Esophagus muscularis mucosa (tissue), 4 donors: ENCODE results near the gene GALNS. TPM values are rescaled to one million over a fixed set of nuclear protein-coding genes. Genes with fewer than 3 reads are reported as not detected.
A peak's percentile ranks its signal among the peaks of the same experiment; 100 is the strongest.

Source experiments
- DNase-seq: peaks from one replicate; pipeline ENCODE4 v3.0.0-alpha.2; 2017; ENCODE audit errors: extremely low spot score
- H3K27ac ChIP-seq, 4 donors: fragments of 200-600 bp; sonication (generic); replicated peaks in 1 of 4; 1 replicate in 3 of 4; 2 replicates in 1 of 4; pipeline ENCODE4 v1.5.1; 2016 to 2019; ENCODE audit warnings: mild to moderate bottlenecking in 1 of 4
- H3K27me3 ChIP-seq, 4 donors: fragments of 200-600 bp; sonication (generic); one replicate each; pipeline versions ENCODE4 v1.5.1 to v1.6.0; 2016 to 2019
- H3K36me3 ChIP-seq, 4 donors: fragments of 200-600 bp; sonication (generic); one replicate each; pipeline ENCODE4 v1.5.1; 2016 to 2019
- H3K4me1 ChIP-seq, 4 donors: fragments of 200-600 bp; sonication (generic); one replicate each; pipeline ENCODE4 v1.5.1; 2016 to 2019
- H3K4me3 ChIP-seq, 4 donors: fragments of 200-600 bp; sonication (generic); 1 replicate in 2 of 4; 2 replicates in 2 of 4; pipeline ENCODE4 v1.5.1; 2016 to 2019; ENCODE audit warnings: mild to moderate bottlenecking in 4 of 4, moderate library complexity in 1 of 4
- H3K9me3 ChIP-seq, 4 donors: fragments of 200-600 bp; sonication (generic); 1 replicate in 3 of 4; 2 replicates in 1 of 4; pipeline ENCODE4 v1.5.1; 2016 to 2019
- CTCF ChIP-seq, 3 experiments: fragments of 200-600 bp in 2 of 3; fragments of 450-650 bp in 1 of 3; sonication (generic) in 2 of 3; IDR thresholded peaks; one replicate each; pipeline ENCODE4 v1.5.1; 2017 to 2019; ENCODE audit warnings: antibody characterized with exemption in 3 of 3, mild to moderate bottlenecking in 2 of 3, moderate library complexity in 1 of 3
- EP300 ChIP-seq: sonication (generic); formaldehyde crosslinking; IDR thresholded peaks from one replicate; pipeline ENCODE4 v1.6.1; 2017; ENCODE audit warnings: antibody characterized with exemption
- POLR2A ChIP-seq: fragments of 450-650 bp; IDR thresholded peaks from one replicate; pipeline ENCODE4 v1.6.1; 2017; ENCODE audit warnings: antibody characterized with exemption, moderate library complexity, mild to moderate bottlenecking, low read depth
- POLR2AphosphoS5 ChIP-seq, 2 donors: sonication (generic); formaldehyde crosslinking; IDR thresholded peaks; one replicate each; pipeline ENCODE4 v1.6.1; 2017; ENCODE audit warnings: antibody characterized with exemption in 2 of 2
- WGBS: methylation state at CpG from one replicate; pipeline ENCODE4 v1.1.5; 2018; 5-methylcytosine and 5-hydroxymethylcytosine counted together
- intact Hi-C: fragments of 100-400 bp; cut with DNase I; formaldehyde crosslinking; loops from one replicate; pipeline ENCODE4 v1.15.1; 2023
- total RNA-seq, 4 donors: library from RNA; depleted of rRNA; stranded (reverse); fragments of >200 nt; gene quantifications; one replicate each; pipeline versions ENCODE4 v1.1.0 to v1.2.1, GENCODE V29; 2016

GALNS gene
- total RNA-seq, 4 donors from 2014 or later = 9.5 to 19.1 (median 11.0) TPM

GRCh38 chr16:88859381-88860091, 2.8 kb upstream of the GALNS start:
- intact Hi-C loops = loop anchor here (5.0 kb wide), 1 partner anchor 112 kb away; no protein-coding TSS in a partner anchor
- H3K27me3 ChIP-seq = no peaks in the 10 kb centered on the region
- TF ChIP-seq POLR2AphosphoS5 (IDR thresholded peaks at IDR 0.05) (no peak), EP300 (no peak), POLR2A (no peak), CTCF (IDR thresholded peaks at IDR 0.05) (no peak)
- no peak for DNase-seq
- no peak overlapping the region for H3K27ac ChIP-seq
- H3K4me1 ChIP-seq = peaks cover 23 to 37% (median 32%) of the 10 kb centered on the region in 4 donors
- 86% methylated on average over 19 of the region's 20 CpGs for WGBS
- H3K36me3 ChIP-seq = peaks cover 22 to 53% (median 46%) of the 10 kb centered on the region in 4 donors
- no peak overlapping the region for H3K4me3 ChIP-seq
- no peaks in the 10 kb centered on the region for H3K9me3 ChIP-seq

GRCh38 chr16:88857728-88858339, 1.1 kb upstream of the GALNS start:
- intact Hi-C loops = loop anchor here (2.0 to 5.0 kb wide), 2 partner anchors 45 to 111 kb away; no protein-coding TSS in a partner anchor
- Histone ChIP-seq H3K9me3 (no peaks in the 10 kb centered on the region), H3K36me3 (peaks cover 22 to 55% (median 44%) of the 10 kb centered on the region in 4 donors), H3K4me1 (peaks cover 23 to 49% (median 43%) of the 10 kb centered on the region in 4 donors), H3K27me3 (no peaks in the 10 kb centered on the region), H3K4me3 (peak overlapping the region; percentile 81 to 99 (median 87)), H3K27ac (peak overlapping the region; percentile 79 to 88 (median 82))
- 36% methylated on average over 6 of the region's 12 CpGs for WGBS
- DNase-seq = no peak
- peak; percentile 54 to 66 (median 65) for TF ChIP-seq CTCF (IDR thresholded peaks at IDR 0.05)
- no peak for TF ChIP-seq EP300
- no peak for TF ChIP-seq POLR2A
- peak in 1 of 2 donors; percentile 47 for TF ChIP-seq POLR2AphosphoS5 (IDR thresholded peaks at IDR 0.05)

GRCh38 chr16:88856122-88856827, 472 bp downstream of the GALNS start:
- WGBS = 22% methylated on average over 31 of the region's 53 CpGs
- no peak for DNase-seq
- intact Hi-C loops = loop anchor here (2.0 to 5.0 kb wide), 2 partner anchors 43 to 109 kb away; no protein-coding TSS in a partner anchor
- TF ChIP-seq EP300 = no peak
- no peak for TF ChIP-seq POLR2AphosphoS5 (IDR thresholded peaks at IDR 0.05)
- Histone ChIP-seq H3K27me3 (no peaks in the 10 kb centered on the region), H3K27ac (peak overlapping the region; percentile 79 to 88 (median 82)), H3K9me3 (no peaks in the 10 kb centered on the region), H3K4me1 (peaks cover 23 to 49% (median 43%) of the 10 kb centered on the region in 4 donors), H3K36me3 (peaks cover 13 to 47% (median 32%) of the 10 kb centered on the region in 4 donors), H3K4me3 (peak overlapping the region; percentile 81 to 99 (median 87))

- Histone ChIP-seq H3K27me3 (no peaks in the 10 kb centered on the region), H3K4me1 (peaks cover 23 to 49% (median 43%) of the 10 kb centered on the region in 4 donors), H3K27ac (peak overlapping the region; percentile 79 to 88 (median 82)), H3K4me3 (peak overlapping the region; percentile 81 to 99 (median 87)), H3K9me3 (no peaks in the 10 kb centered on the region), H3K36me3 (peaks cover 8 to 44% (median 30%) of the 10 kb centered on the region in 4 donors)
- TF ChIP-seq POLR2AphosphoS5 (IDR thresholded peaks at IDR 0.05) (no peak), POLR2A (no peak), EP300 (no peak), CTCF (IDR thresholded peaks at IDR 0.05) (no peak)
- intact Hi-C loops = loop anchor here (2.0 to 5.0 kb wide), 2 partner anchors 43 to 108 kb away; no protein-coding TSS in a partner anchor
- 85% methylated on average over 7 of the region's 13 CpGs for WGBS
- no peak for DNase-seq
Observed at GRCh38 chr16:88855736-88856121, 1.0 kb downstream of the GALNS start.
